Keratinocyte (primary cell): Measurements from ENCODE around the gene GNAT2. TPM values are rescaled to one million over a fixed set of nuclear protein-coding genes. Genes with fewer than 3 reads are reported as not detected.

Experiments
- DNase-seq: peaks from one replicate; pipeline ENCODE4 v3.0.0-alpha.2; 2011; ENCODE audit warnings: low read depth, missing footprints, low spot score
- FAIRE-seq: peaks from 2 replicates; lab custom pipeline; 2011; peaks lifted over from hg19 to GRCh38; lab: Jason Lieb, UNC
- H2AFZ ChIP-seq: 2 replicates; pipeline ENCODE4 v1.6.0; 2012; ENCODE audit warnings: low read length, control low read depth, inconsistent platforms; ENCODE audit not compliant: control insufficient read depth
- H3K27ac ChIP-seq: 2 replicates; pipeline ENCODE4 v1.5.1; 2011; ENCODE audit warnings: low read length; ENCODE audit not compliant: control insufficient read depth, insufficient read depth
- H3K27me3 ChIP-seq: 3 replicates; pipeline ENCODE4 v1.6.0; 2011; ENCODE audit warnings: low read length; ENCODE audit not compliant: control insufficient read depth, insufficient read depth; ENCODE audit errors: extremely low read depth
- H3K36me3 ChIP-seq, 2 experiments: 2 replicates in 1 of 2; 3 replicates in 1 of 2; pipeline ENCODE4 v1.5.1; 2011; ENCODE audit warnings: low read length in 2 of 2, mild to moderate bottlenecking in 1 of 2; ENCODE audit not compliant: control insufficient read depth in 2 of 2, insufficient read depth in 2 of 2; ENCODE audit errors: extremely low read depth in 1 of 2
- H3K4me1 ChIP-seq: 3 replicates; pipeline ENCODE4 v1.5.1; 2011; ENCODE audit warnings: low read length; ENCODE audit not compliant: control insufficient read depth, insufficient read depth; ENCODE audit errors: extremely low read depth
- H3K4me2 ChIP-seq: 3 replicates; pipeline ENCODE4 v1.6.0; 2011; ENCODE audit warnings: low read depth, low read length; ENCODE audit not compliant: control insufficient read depth, insufficient read depth; ENCODE audit errors: extremely low read depth
- H3K4me3 ChIP-seq, 3 experiments: fragments of 200-600 bp in 1 of 3; sonication (generic) in 1 of 3; 2 replicates in 2 of 3; 3 replicates in 1 of 3; pipeline ENCODE4 v1.5.1; 2011 to 2016; ENCODE audit warnings: low read length in 3 of 3, mild to moderate bottlenecking in 3 of 3, control low read depth in 2 of 3, inconsistent platforms in 1 of 3, low read depth in 1 of 3, mixed read lengths in 1 of 3, mixed run types in 1 of 3, moderate library complexity in 1 of 3; ENCODE audit not compliant: control insufficient read depth in 2 of 3, insufficient read depth in 2 of 3; ENCODE audit errors: extremely low read depth in 1 of 3
- H3K79me2 ChIP-seq: 2 replicates; pipeline ENCODE4 v1.6.0; 2012; ENCODE audit warnings: low read length; ENCODE audit not compliant: control insufficient read depth, insufficient read depth
- H3K9ac ChIP-seq: 3 replicates; pipeline ENCODE4 v1.6.0; 2011; ENCODE audit warnings: low read length; ENCODE audit not compliant: control insufficient read depth, insufficient read depth; ENCODE audit errors: extremely low read depth
- H3K9me1 ChIP-seq: 3 replicates; pipeline ENCODE4 v1.6.0; 2011; ENCODE audit warnings: low read length; ENCODE audit not compliant: control insufficient read depth, insufficient read depth; ENCODE audit errors: extremely low read depth
- H3K9me3 ChIP-seq: 2 replicates; pipeline ENCODE4 v1.5.1; 2012; ENCODE audit warnings: low read depth, low read length; ENCODE audit not compliant: control insufficient read depth
- H4K20me1 ChIP-seq: 3 replicates; pipeline ENCODE4 v1.6.0; 2011; ENCODE audit warnings: low read length; ENCODE audit not compliant: control insufficient read depth, insufficient read depth; ENCODE audit errors: extremely low read depth
- CTCF ChIP-seq, 3 experiments: IDR thresholded peaks in 1 of 3; conservative IDR thresholded peaks in 1 of 3; optimal IDR thresholded peaks in 1 of 3; 2 replicates in 2 of 3; 3 replicates in 1 of 3; pipeline versions ENCODE3 to v1.5.1; 2011; ENCODE audit warnings: low read length in 3 of 3, mild to moderate bottlenecking in 3 of 3, moderate library complexity in 2 of 3, control low read depth in 1 of 3, inconsistent platforms in 1 of 3; ENCODE audit not compliant: insufficient read depth in 2 of 3; ENCODE audit errors: extremely low read depth in 1 of 3
- EZH2 ChIP-seq: IDR thresholded peaks from one replicate; pipeline ENCODE4 v1.6.1; 2012; ENCODE audit warnings: inconsistent platforms, mild to moderate bottlenecking, low read length, moderate library complexity
- dilution Hi-C: fragments of 300-500 bp; cut with MboI; formaldehyde crosslinking; loops from one replicate; pipeline ENCODE4 v1.7.0; 2020; ENCODE audit warnings: low sequenced_read_pairs; ENCODE audit not compliant: extremely low pct_ligation_motif_present
- polyA plus RNA-seq, 5 experiments: library from polyadenylated mRNA; depleted of rRNA in 3 of 5; stranded (reverse) in 3 of 5; stranded (forward) in 1 of 5; unstranded in 1 of 5; fragments of >200 nt; gene quantifications; 1 replicate in 1 of 5; 2 replicates in 3 of 5; 3 replicates in 1 of 5; pipeline versions ENCODE4 v1.2.1 to v1.2.3, GENCODE V29; 2011 to 2012; ENCODE audit warnings: missing spikeins in 2 of 5, low read depth in 1 of 5, low replicate concordance in 1 of 5

The GNAT2 gene
- polyA plus RNA-seq, 1 donor (not counting 4 experiments of a cell fraction or from before 2014, with no cell fraction given) = 0.17 TPM

GRCh38 chr1:109653306-109653705 is 33.9 kb upstream of the GNAT2 start:
- H3K9me3 ChIP-seq = no peaks in the 10 kb centered on the region
- H3K4me1 ChIP-seq = peaks cover 7% of the 10 kb centered on the region
- H3K79me2 ChIP-seq = no peaks in the 10 kb centered on the region
- H4K20me1 ChIP-seq = no peaks in the 10 kb centered on the region
- no peaks in the 10 kb centered on the region for H3K9me1 ChIP-seq
- no peak overlapping the region for H3K4me2 ChIP-seq
- H2AFZ ChIP-seq = no peak overlapping the region
- H3K27ac ChIP-seq = no peak overlapping the region
- no peak for DNase-seq
- no peak for FAIRE-seq
- no peaks in the 10 kb centered on the region for H3K27me3 ChIP-seq
- no peaks in the 10 kb centered on the region for H3K36me3 ChIP-seq
- no peak overlapping the region for H3K4me3 ChIP-seq
- dilution Hi-C loops = no loop called here
- TF ChIP-seq CTCF (optimal IDR thresholded peaks at IDR 0.05 in 1 of 3, IDR thresholded peaks at IDR 0.05 in 1 of 3, conservative IDR thresholded peaks at IDR 0.05 in 1 of 3; ENCODE audit: extremely low read depth in 1 of 3, insufficient read depth in 2 of 3, low read length in 3 of 3) (no peak), EZH2 (no peak)
- H3K9ac ChIP-seq = no peak overlapping the region

- H3K9me3 ChIP-seq = no peaks in the 10 kb centered on the region
- FAIRE-seq (no peak), DNase-seq (no peak)
Observed at GRCh38 chr1:109652402-109652801, 33.0 kb upstream of the GNAT2 start.

More at GRCh38 chr1:109652402-109652801, 33.0 kb upstream of the GNAT2 start:
- dilution Hi-C loops = no loop called here
- H3K27ac ChIP-seq = no peak overlapping the region
- no peaks in the 10 kb centered on the region for H3K9me1 ChIP-seq
- no peak overlapping the region for H3K4me3 ChIP-seq
- H3K36me3 ChIP-seq = no peaks in the 10 kb centered on the region
- TF ChIP-seq EZH2 (no peak), CTCF (optimal IDR thresholded peaks at IDR 0.05 in 1 of 3, IDR thresholded peaks at IDR 0.05 in 1 of 3, conservative IDR thresholded peaks at IDR 0.05 in 1 of 3; ENCODE audit: extremely low read depth in 1 of 3, insufficient read depth in 2 of 3, low read length in 3 of 3) (no peak)
- no peaks in the 10 kb centered on the region for H4K20me1 ChIP-seq
- H3K4me2 ChIP-seq = no peak overlapping the region
- no peaks in the 10 kb centered on the region for H3K79me2 ChIP-seq
- H2AFZ ChIP-seq = no peak overlapping the region
- H3K9ac ChIP-seq = no peak overlapping the region
- H3K27me3 ChIP-seq = no peaks in the 10 kb centered on the region
- peaks cover 7% of the 10 kb centered on the region for H3K4me1 ChIP-seq
